Left kidney (tissue), 2 donors: Measurements from ENCODE around the gene DNAH5. TPM values are rescaled to one million over a fixed set of nuclear protein-coding genes. Genes with fewer than 3 reads are reported as not detected.
A peak's percentile ranks its signal among the peaks of the same experiment; 100 is the strongest.

ENCODE experiments used
- DNase-seq: peaks from one replicate; pipeline ENCODE4 v3.0.0-alpha.2; 2013
- polyA plus RNA-seq: library from polyadenylated mRNA; unstranded; fragments of 120-200 nt; gene quantifications from one replicate; pipeline ENCODE4 v1.2.1, GENCODE V29; 2013; ENCODE audit not compliant: insufficient read length

DNAH5 gene
- polyA plus RNA-seq, 1 donor: 2.0 TPM

DNA sequence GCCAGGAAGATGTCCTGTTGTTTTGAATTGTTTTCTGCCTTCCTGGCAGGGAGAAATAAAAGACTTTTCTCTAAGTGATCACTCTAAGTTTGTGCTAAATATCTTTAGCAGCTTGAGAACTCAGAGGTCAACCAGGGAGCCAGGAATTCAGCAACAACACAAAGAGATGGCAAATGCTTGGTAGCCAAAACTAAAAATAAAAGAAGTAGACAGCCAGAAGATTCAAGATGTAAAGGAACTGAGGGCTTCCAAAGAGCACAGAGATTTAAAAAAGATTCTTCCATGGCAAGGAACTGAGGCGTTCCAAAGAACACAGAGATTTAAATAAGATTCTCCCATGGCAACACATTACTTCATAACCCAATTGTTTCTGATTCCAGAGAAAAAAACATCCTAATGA lies 9.6 kb downstream of the DNAH5 start:
- no peak for DNase-seq

DNA sequence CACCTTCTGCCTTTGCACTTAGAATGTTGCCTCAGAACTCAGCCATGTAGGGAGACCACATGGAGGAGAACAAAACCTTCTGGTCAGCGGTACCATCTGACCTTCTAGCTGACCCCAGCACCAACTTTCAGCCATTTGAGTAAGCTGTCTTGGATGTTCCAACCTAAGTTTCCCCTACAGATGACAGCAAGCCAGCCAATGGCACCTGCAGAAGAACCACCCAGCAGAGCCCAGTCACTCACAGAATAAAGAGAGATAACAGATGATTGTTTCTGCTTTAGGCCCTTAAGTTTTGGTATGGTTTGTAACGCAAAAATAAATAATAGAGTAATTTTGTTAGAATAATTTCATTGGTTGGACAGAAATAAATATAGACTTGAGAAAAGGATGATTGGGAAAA lies 10.4 kb downstream of the DNAH5 start:
- DNase-seq: no peak

DNA sequence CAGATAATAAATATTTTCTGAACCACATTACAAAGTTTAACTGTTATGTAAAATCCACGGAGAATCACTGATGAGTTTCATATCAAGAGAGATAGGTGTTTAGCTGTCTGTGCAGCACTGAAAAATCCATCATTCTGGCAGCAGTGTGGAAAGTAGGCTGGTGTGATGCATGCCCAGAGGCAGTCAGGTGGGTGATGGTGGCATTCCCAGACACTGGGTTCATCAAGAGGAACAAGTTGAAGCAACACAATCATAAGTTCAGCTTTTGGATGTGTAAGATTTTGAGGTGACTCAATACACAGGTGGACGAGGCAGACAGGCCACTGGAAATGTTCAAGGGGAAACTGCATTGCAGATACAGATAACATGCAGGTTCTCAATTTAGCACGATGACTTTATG lies 11.9 kb downstream of the DNAH5 start:
- DNase-seq: no peak

DNA sequence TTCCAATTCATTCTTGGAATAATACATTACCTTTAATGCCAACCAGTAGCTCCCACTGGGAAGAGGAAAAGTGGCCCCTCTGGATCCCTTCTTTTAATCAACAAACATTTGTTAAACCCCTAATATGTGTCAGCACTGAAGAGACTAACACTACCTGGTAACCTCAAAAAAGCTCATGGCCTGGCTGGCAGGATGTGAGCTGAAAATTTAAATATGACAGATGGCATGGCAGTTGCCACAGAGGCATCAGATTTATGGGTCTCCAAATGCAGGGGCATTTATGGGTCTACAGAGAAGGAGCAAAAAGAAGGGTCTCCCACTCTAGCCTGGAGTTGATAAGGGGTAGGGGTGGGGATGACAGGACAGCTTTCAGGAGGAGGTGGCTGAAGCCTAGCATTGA lies 12.5 kb downstream of the DNAH5 start:
- DNase-seq: no peak

DNA sequence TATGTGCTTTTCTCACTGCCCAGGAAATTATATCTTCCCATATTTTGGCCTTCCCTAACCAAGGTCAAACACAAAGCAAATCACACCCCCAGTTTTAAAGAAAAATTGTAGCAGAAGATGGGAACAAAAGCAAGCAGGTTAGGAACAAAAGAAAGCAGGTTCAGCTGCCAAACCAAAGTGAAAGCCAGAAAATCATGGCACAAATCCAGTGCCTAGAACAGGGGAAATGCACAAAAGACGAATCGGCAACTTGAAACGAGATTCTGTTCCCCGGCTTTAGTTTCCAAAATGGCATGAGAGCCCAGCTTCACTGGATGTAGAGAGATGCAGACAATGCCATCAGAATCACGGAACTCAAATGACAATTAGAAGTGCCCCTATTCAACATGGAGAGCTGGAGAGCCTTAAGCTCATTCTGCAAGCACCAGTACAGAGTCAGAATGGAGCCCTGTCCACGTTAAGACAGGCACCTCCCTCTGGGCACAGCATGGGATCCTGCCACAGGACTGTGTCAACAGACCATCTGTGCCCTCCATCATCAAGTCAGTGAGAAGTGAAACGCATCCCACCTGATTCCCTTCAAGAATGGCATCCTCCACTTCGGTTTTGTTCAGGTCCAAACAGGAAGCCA lies 13.8 kb downstream of the DNAH5 start:
- no peak for DNase-seq

DNA sequence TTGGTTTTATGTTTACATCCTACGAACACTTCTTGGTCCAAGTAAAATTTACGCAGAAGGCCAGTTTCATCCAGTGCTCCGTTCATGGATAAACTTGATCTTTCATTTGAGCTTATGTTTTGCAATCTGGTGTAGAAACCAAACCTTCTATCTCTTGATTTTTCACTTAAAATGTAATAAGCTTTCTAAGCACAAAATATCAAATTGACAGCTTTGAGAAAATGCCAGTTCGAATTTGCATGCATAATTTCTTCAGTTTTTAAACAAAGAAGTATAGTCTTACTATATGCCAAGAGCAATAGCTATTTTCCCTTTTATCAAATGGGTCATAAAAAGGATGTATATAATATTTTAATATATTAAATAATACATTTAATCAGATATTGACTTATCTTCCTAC lies 17.8 kb downstream of the DNAH5 start:
- DNase-seq: no peak

DNA sequence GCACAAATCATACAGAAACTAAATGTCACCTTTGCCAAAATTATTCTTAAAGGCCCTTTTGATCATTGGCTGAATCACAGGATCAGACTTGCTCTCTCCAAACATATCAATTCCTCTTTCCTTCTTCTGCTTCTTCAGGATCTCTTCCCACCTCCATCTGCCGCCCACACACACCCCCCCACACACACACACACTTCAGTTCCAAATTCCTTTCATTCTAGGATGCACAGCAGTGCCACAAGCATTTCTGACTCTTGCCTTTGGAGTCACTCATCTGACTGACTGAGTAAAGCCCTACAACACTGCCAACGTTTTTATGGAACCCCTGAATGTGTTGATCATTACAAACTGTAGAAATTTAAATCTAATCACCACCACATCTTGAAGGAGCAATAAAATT lies 22.9 kb downstream of the DNAH5 start:
- DNase-seq: no peak

DNA sequence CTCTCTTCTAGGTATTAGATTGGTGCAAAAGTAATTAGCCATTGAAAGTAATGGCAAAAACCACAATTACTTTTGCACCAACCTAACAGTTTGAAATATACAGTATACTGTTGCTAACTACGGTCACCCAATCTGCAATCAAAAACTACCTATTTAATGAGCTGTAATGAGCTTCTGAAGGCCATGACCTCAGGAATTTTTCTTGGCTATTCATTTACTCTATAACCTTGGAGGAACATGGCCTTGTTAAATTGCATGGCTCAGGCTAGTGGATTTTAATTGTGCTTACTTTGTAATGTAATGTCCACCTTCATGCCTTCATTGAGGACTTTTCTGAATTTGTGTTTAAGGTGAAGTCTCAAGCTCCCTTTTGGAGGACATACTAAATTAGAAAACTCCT lies 24.7 kb downstream of the DNAH5 start:
- peak; percentile 21 for DNase-seq

DNA sequence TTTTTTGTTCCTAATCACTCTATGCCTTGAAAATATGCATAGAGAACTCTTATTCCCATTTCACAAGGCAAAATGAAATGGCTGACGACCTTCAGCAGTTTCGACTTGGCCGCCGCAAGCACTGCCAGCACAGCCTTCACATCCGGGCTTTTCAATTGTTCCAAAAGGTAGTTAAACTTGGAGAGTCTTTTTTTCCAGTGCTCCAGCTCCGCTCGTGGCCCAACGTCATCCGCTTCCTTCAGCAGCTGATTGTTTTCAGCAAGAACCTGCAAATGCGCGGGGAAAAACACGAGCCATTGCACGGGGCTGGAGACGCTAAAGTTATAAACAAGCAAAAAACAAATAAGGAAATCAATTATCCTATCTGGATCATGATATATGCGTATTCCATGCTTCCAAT lies 25.4 kb downstream of the DNAH5 start:
- DNase-seq: no peak

DNA sequence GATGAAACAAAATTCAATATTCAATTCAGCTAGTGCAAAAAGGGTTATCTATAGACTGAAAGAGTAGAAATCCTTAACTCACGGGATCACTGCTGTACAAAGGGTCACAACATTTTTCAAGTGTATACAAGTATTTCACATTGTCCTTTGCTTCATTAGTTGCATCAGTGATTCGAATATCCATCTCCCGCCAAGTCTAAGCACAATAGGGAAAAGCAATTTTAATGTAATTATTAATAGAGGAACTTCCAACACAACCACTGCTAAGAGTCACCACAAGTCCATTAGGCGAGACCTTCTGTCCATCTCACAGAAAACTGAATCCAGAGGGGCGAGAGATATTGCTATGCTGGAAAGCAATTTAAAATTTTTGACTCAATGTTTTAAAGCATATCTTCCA lies 27.4 kb downstream of the DNAH5 start:
- no peak for DNase-seq

DNA sequence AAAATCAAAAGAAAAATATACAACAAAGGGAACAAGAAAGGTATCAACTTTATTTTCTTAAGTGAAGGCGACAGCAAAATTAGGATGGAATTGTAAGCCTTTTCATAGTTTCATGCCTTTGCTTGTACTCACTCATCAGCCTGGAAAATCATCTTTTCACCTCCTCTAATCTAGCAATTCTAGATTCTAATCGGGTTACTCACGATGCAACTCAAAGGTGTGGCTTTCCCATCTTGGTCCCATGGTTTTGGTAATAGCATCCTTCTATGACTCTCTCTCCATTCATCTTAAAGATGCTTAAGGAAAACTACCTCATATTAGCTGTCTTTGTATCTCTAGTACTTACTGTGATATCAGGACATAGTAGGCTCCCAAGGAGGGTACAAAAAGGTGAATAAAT lies 30.5 kb downstream of the DNAH5 start:
- no peak for DNase-seq

DNA sequence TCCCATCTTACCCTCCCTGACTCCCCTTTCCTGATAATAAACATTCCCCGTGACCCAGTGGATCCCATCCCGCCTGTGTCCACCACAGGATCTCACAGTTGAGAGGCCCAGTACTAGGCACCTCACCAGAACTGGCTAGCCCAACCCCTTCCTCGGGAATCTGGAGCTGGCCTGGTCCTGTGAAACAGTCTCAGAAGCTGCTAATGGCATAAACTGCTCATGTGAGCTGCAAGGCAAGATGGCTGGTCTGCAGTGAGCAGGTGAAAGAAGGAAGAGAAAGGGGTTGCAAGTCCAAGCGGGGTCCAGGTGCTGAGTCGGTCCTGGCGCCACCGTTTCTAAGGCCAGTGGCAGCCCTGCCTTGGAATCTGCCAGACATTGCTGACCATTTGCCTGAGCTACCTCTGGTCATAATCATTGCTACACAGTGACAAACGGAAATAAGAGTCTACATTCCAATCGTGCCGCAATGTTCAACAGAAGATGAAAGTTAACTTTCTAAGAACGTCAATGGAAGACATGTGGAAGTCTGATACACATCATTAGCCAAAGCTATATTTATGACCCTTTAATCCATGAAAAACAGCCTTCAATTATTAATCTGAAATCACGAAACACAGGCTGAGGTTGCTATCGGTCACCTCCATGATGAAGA lies 33.7 kb downstream of the DNAH5 start:
- DNase-seq: no peak

DNA sequence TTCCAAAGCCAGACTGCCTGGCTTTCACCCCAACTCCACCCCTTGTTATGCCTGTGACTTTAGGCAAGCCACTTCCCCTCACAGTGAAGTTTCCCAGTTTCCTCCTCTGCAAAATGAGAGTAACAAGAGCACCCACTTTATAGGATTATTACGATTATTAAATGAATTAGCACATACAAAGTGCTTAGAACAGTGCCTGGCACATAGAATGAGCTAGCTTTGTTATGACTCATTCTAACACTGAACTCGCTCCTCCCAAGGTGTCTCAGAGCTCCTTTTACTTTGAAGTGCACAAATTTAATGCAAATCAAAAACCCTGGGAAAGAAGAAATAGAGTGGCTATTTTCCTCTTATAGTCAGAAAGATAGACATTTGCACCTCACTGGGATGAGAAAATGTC lies 34.3 kb downstream of the DNAH5 start:
- DNase-seq: no peak

DNA sequence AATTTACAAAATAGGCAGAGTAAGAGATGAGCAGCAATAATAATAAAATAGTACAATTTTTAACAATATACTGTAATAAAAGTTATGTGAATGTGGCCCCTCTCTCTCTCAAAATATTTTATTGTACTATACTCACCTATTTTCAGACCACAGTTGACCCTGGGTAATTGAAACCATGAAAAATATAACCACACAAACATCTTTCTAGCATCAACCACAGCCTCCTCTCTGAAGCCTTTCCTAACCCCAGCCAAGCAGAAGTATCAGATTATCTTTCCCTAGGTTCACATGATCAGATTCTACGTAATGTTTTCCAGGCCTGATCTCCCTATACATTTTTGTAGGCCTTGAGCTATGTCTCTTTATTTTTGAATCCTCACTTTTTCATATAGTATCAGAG lies 35.2 kb downstream of the DNAH5 start:
- DNase-seq: no peak

DNA sequence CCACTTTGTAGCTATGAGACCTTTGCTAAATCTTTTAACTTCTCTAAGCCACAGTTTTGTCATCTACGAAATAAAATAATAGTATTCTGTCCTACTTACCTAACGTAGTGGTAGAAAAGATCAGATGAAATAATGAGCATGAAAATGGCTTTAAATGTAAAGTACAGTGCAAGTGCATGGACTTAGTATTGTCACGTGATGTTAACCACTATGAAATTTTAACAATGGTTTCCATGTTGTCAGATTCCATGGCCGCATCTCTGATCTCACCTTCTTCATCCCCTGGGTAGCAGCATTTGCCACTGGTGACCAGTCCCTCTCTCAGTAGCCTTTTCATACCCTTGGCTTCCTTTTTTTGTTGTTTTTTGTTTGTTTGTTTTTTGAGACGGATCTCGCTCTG lies 45.9 kb downstream of the DNAH5 start:
- DNase-seq: no peak

DNA sequence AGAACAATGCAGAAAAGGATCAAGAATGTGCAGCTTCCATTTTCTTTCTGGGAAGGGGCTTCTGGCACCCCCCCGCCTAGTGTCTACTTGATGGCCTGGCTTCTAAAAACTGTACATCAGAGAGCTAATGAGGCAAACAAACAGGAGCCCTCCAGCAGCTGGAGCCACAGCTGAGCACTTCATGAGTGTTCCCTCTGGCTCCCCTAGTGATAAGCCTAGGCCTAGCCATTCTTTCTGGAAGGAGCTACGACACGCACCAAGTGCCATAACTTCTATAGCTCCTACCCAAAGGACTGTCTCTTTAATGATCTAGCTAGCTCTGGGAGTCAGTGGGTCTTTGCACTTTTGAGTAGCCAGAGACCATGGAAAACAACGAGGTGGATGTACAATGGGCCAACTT lies 66.1 kb downstream of the DNAH5 start:
- no peak for DNase-seq

DNA sequence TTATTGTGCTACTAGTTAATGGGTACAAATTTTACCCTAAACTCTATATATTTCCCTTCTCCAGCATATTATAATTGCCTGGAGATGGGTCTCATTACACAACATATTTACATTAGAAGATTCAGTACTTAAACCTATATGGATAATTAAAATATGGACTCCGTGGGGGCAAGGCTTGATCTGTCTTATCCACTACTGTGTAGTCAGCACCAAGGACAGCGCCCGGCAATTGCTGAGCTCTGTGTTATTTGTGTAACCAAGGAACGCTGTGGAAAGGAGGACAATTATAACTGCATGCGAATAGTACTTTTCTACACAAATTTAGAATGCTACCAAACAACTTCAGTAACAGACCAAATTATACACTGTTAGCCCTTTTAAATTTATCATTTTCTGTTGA lies 77.7 kb downstream of the DNAH5 start:
- DNase-seq: peak; percentile 52

DNA sequence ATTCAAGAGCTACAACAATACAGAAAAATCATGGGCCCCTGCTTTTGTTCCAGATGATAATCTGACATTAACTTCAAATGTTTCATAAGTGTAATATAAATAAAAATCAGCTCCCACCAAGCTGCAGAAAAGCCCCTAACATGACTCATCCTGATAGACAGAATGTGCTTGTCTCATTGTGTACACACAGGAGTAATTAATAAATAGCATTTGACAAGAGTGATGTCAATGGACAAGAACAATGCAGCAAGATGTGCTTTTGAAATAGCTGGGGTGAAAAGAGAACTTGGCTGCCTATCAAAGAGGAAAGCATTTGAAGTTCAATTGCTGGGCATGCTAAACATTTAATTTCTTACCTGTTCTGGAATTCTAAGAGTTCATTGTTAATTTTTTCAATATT lies 79.2 kb downstream of the DNAH5 start:
- DNase-seq: no peak

DNA sequence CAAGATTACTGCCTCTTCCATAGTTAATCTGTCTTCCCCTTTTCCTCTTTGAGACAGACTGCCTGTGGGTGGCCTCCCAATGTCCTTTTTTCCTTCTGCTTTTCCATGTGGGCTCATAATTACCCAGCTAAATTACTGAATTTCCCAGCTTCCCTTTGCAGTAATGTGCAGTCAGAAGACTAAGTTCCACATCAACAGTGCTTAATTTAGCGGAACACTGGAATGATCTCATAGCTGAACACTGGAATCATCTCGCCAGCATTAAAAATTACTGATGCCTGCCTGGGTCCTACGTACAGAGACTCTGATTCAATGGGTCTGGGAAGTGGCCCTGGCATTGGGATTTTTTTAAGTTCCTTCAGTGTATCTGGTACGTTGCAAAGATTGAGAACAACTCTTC lies 84.3 kb downstream of the DNAH5 start:
- DNase-seq: peak; percentile 6

DNA sequence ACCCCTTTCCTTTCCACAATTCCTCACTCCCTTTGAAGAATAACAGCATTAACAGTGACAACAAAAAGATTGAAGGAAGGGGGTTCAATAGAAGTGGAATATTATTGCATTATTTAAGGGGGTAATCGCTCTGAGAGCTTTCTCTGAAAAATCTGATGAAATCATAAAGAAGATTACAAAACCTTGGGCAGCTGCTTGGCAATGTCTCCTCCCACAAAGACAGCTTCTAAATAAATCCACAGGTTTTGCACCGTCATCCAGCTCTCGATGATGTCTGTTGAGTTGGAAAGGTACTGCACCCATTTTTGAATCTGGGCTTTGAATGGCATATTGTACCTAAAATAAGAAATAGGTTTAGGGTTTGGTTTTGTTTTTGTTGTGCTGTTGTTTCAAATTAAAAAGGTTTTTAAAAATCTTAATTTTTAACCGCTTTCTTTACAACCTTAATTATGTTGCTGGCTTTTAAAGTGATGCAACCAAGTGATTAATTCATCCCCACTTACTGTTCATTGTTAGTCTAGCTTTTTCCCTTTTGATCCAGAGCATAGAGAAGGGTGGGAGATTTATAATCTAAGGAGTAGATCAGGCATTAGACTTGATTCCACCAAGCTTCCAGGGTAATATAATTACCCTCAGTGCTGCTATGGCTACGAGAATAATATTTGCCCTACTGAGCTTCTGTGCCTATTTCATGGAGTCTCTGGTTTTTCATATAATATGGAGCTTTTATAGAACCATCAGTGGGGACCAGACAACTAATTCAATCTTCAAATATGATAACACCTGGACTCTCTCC lies 85.0 kb downstream of the DNAH5 start:
- DNase-seq: no peak

DNA sequence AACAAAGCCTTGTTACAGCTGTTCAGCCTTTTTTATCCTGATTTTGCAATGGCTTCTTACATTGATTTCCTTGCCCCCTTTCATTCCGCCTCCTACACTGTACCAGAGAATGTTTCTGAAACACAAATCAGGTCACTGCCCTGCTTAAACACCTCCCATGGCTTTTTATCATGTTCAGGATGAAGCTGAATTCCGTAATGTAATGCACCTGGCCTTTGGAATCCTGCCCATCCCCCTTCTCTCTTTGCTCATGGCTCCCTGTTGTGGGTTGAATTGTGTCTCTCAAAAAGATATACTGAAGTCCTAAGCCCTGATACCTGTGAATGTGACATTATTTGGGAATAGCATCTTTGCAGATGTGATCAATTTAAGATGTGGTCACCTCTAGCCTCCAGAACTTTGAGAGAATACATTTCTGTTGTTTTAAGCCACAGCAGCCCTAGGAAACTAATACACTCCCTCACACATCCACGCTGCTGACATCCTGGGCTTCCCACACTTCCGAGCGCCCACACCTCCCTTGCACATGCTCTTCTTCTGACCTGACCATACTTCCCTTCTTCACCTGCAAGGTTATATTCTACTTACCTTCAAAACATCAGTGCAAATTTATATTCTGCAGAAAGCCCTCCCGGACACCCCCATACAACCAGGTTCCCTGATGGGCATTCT lies 101.2 kb downstream of the DNAH5 start:
- no peak for DNase-seq

DNA sequence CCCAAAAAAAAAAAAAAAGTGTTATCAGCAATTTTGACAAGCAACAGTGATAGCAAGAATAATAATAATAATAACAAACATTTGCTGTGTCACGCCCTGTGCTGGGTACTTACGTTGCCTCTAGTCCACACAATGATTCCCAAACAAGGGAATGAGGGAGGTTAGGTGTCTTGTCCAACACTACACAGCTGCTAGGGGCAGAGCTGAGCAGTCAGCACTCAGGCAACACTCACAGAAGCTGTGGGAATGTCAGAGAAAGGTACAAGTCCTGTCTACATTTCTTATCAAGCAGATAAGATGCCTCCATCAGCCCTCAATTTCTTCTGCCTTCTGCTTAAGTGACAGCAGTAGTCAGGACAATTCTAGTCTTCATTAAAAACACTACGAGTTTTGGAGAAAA lies 111.0 kb downstream of the DNAH5 start:
- DNase-seq: no peak

DNA sequence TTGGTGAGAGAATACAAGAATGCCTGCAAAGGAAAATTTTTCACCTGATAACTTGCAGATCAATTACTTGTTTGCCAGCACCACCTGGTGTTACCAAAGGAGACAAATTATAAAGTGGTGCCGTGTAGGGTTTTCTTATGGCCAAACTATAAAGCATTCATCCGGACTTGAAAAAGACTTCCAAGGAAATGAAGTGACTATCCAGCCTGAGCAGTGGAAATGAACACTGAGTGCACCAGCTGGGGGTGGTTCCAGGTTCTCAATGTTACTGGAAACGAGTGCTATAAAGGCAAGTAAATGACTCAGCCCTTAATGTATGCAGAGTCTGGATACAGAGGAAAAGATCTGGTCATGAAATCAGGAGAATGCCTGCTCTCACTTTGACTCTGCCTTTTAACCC lies 113.1 kb downstream of the DNAH5 start:
- no peak for DNase-seq
